Measurements from ENCODE around the gene C3. TPM values are rescaled to one million over a fixed set of nuclear protein-coding genes. Genes with fewer than 3 reads are reported as not detected.

The C3 gene
- total RNA-seq, 4 donors from 2014 or later: 45.4 to 1,093 (median 422) TPM

DNA sequence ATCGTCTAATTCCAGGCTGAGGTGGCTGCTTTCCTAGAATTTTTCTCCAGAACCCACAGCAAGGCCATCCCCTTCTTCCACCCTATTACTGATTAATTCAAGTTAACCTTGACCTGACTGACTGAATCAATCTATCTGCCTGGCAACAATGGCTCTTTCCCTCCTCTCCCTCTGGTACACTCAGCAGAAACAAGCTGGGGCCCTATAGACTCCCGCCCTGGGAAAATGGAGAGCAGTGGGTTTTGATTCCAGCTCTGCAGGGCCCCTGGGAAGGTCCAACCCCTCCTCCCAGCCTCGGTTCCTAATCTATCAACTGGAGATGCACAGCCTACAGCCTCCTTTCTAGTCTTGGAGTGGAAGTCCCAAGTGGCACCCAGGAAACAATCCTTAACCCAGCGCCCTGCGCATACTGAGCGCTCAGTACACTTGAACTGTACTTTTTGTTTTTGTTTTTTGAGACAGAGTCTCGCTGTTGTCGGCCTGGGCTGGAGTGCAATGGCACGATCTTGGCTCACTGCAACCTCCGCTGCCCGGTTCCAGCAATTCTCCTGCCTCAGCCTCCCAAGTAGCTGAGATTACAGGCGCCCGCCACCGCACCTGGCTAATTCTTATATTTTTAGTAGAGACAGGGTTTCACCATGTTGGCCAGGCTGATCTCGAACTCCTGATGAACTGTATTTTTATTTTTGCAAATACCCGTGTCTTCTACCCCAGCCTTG is 5.2 kb upstream of the C3 start:
- H3K27ac ChIP-seq: peak overlapping the region in 1 of 2 donors; percentile 63

DNA sequence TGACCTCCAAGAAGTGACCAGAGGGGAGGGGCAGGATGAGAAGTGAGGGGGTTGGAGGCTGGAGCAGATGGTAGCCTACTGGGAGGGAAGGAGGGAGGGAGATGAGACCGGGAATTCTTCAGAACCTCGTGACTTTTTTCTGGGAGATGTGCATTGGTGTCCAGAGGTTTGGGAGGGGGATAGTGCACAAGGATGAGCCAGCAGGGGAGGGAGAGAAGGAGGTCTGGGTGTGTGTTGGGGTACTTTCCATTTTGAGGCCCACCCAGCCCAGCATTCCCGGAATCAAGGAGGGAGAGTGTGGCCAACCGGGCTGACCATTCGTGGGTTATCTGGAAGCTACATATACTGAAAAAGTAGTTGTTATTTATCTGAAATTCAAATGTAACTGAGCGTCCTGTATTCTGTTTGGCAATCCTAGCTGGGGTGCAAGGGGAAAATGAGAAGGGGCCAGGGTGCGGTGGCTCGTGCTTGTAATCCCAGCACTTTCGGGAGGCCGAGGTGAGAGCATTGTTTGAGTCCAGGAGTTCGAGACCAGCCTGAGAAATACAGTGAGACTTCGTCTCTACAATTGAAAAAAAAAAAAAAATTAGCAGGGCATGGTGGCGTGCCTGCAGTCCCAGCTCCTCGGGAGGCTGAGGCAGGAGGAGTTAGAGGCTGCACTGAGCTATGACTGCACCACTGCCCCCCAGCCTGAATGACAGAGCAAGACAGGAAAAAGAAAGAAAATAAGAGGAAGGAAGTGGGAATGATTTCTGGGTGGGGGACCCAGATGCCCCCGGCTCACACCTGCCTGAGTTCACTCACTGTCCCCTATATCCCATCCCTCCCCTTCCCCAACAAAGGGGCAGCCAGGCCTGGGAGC is 4.4 kb upstream of the C3 start:
- no peak overlapping the region for H3K4me3 ChIP-seq
- H3K9me3 ChIP-seq: no peaks in the 10 kb centered on the region
- no peaks in the 10 kb centered on the region for H3K27me3 ChIP-seq
- H3K36me3 ChIP-seq: no peaks in the 10 kb centered on the region
- peak overlapping the region; percentile 21 to 63 for H3K27ac ChIP-seq
- intact Hi-C loops (cut with DNase I; ENCODE audit: low total_unique reads): no loop called here
- no peak for TF ChIP-seq POLR2A (IDR thresholded peaks at IDR 0.05)
- TF ChIP-seq, protein P1, sequence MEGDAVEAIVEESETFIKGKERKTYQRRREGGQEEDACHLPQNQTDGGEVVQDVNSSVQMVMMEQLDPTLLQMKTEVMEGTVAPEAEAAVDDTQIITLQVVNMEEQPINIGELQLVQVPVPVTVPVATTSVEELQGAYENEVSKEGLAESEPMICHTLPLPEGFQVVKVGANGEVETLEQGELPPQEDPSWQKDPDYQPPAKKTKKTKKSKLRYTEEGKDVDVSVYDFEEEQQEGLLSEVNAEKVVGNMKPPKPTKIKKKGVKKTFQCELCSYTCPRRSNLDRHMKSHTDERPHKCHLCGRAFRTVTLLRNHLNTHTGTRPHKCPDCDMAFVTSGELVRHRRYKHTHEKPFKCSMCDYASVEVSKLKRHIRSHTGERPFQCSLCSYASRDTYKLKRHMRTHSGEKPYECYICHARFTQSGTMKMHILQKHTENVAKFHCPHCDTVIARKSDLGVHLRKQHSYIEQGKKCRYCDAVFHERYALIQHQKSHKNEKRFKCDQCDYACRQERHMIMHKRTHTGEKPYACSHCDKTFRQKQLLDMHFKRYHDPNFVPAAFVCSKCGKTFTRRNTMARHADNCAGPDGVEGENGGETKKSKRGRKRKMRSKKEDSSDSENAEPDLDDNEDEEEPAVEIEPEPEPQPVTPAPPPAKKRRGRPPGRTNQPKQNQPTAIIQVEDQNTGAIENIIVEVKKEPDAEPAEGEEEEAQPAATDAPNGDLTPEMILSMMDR (IDR thresholded peaks at IDR 0.05): no peak
- no peaks in the 10 kb centered on the region for H3K4me1 ChIP-seq
- no peak for DNase-seq

More for the DNA sequence above, 5.2 kb upstream of the C3 start:
- no peaks in the 10 kb centered on the region for H3K4me1 ChIP-seq
- no peaks in the 10 kb centered on the region for H3K9me3 ChIP-seq
- no peaks in the 10 kb centered on the region for H3K27me3 ChIP-seq
- DNase-seq: no peak
- no peaks in the 10 kb centered on the region for H3K36me3 ChIP-seq
- intact Hi-C loops (cut with DNase I; ENCODE audit: low total_unique reads): no loop called here
- TF ChIP-seq, protein P1 (IDR thresholded peaks at IDR 0.05): no peak
- TF ChIP-seq POLR2A (IDR thresholded peaks at IDR 0.05): no peak
- no peak overlapping the region for H3K4me3 ChIP-seq

DNA sequence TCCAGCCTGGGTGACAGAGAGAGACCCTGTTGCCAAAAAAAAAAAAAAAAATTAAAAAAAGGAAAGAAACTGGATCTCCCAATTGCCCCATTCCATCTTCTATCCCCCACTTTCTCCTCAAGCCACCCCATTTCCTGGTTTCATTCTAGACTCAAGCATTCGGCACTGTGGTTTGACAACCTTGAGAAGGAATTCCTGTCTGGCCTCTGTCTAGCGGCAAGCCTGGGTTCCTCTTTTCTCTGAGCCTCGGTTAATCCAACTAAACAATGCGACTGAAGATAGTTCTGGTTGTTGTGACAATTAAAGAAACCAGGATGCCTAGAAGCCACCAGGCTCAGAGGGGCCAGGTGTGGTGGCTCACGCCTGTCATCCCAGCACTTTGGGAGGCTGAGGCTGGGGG is 3.3 kb upstream of the C3 start:
- H3K27me3 ChIP-seq: no peaks in the 10 kb centered on the region
- H3K4me1 ChIP-seq: no peaks in the 10 kb centered on the region
- intact Hi-C loops (cut with DNase I; ENCODE audit: low total_unique reads): no loop called here
- TF ChIP-seq, protein P1 (IDR thresholded peaks at IDR 0.05): no peak
- no peak for TF ChIP-seq POLR2A (IDR thresholded peaks at IDR 0.05)
- H3K36me3 ChIP-seq: no peaks in the 10 kb centered on the region
- no peak overlapping the region for H3K4me3 ChIP-seq
- peak overlapping the region; percentile 41 to 63 for H3K27ac ChIP-seq
- H3K9me3 ChIP-seq: no peaks in the 10 kb centered on the region
- no peak for DNase-seq

DNA sequence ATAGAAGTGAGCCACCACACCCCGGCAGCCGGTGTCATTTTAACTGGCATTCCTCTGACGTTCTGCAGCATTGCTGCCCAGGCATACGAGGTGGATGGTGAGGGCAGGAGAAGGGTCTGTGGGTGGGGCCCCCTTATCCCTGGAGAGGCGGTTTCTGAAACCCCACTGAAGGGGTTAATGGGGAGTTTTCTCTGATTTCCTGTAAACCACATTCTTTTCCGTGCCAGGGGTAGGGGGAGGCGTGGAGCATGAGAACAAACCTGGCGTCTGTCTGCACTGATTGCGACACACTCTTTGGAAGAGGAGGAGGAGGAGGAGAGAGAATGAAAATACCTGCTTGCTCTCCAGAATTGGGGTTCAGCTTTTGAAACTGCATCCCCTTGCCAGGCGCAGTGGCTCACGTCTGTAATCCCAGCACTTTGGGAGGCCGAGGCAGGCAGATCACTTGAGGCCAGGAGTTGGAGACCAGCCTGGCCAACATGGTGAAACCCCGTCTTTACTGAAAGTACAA is 2.7 kb upstream of the C3 start:
- Histone ChIP-seq H3K27me3 (no peaks in the 10 kb centered on the region), H3K4me1 (no peaks in the 10 kb centered on the region), H3K27ac (peak overlapping the region in 1 of 2 donors; percentile 63), H3K36me3 (no peaks in the 10 kb centered on the region), H3K4me3 (no peak overlapping the region), H3K9me3 (no peaks in the 10 kb centered on the region)
- intact Hi-C loops (cut with DNase I; ENCODE audit: low total_unique reads): no loop called here
- TF ChIP-seq, protein P1 (IDR thresholded peaks at IDR 0.05): no peak
- TF ChIP-seq POLR2A (IDR thresholded peaks at IDR 0.05): no peak
- DNase-seq: peak; percentile 82 to 84

DNA sequence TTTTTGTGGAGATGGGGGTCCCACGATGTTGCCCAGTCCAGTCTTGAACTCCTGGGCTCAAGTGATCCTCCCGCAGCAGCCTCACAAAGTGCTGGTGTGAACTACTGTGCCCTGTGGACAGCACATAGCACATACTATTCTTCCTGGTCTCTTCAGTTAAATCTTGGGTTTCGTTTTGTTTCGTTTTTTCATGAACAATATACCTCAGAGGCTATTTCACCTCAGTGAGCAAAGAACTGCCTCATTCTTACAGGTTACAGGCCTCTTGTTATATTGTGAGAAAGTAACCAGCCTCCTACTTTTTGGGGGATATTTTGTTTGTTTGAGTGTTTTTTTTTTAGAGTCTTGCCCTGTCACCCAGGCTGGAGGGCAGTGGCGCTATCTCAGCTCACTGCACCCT is 1.3 kb upstream of the C3 start:
- DNase-seq: no peak
- intact Hi-C loops (cut with DNase I; ENCODE audit: low total_unique reads): no loop called here
- H3K36me3 ChIP-seq: no peaks in the 10 kb centered on the region
- TF ChIP-seq POLR2A (IDR thresholded peaks at IDR 0.05): no peak
- TF ChIP-seq, protein P1 (IDR thresholded peaks at IDR 0.05): no peak
- no peak overlapping the region for H3K4me3 ChIP-seq
- H3K27me3 ChIP-seq: no peaks in the 10 kb centered on the region
- no peaks in the 10 kb centered on the region for H3K4me1 ChIP-seq
- peak overlapping the region in 1 of 2 donors; percentile 40 for H3K27ac ChIP-seq
- H3K9me3 ChIP-seq: no peaks in the 10 kb centered on the region
